Panc1 (cell line): Measurements from ENCODE around the gene HIPK2.

Source experiments
- CTCF ChIP-seq: fragments of 450-650 bp; IDR thresholded peaks from 2 replicates; pipeline ENCODE4 v1.5.1; 2017; ENCODE audit warnings: mild to moderate bottlenecking
- POLR2AphosphoS5 ChIP-seq: IDR thresholded peaks from 2 replicates; pipeline ENCODE4 v1.6.1; 2012; ENCODE audit warnings: mild to moderate bottlenecking, low read depth, low read length, moderate library complexity
- REST ChIP-seq, 2 experiments: IDR thresholded peaks; 2 replicates each; pipeline ENCODE4 v1.6.1; 2011 to 2012; ENCODE audit warnings: low read depth in 2 of 2, control low read depth in 1 of 2, low read length in 1 of 2, mild to moderate bottlenecking in 1 of 2, moderate library complexity in 1 of 2; ENCODE audit not compliant: insufficient read depth in 1 of 2
- SIN3A ChIP-seq: IDR thresholded peaks from 2 replicates; pipeline ENCODE4 v1.6.1; 2012; ENCODE audit warnings: low read depth, mild to moderate bottlenecking, low read length, moderate library complexity, borderline replicate concordance; ENCODE audit not compliant: insufficient read depth

- TF ChIP-seq CTCF = no peak
- TF ChIP-seq POLR2AphosphoS5 = no peak
- no peak for TF ChIP-seq REST (IDR thresholded peaks at IDR 0.05; ENCODE audit: insufficient read depth in 1 of 2, low read depth in 2 of 2, low read length in 1 of 2)
- TF ChIP-seq SIN3A = no peak
Measured at GRCh38 chr7:139697056-139697455, 80.7 kb downstream of the HIPK2 start.
